ENCODE results near the gene IFITM1. TPM values are rescaled to one million over a fixed set of nuclear protein-coding genes. Genes with fewer than 3 reads are reported as not detected.

Gene IFITM1
- total RNA-seq, 1 donor from 2014 or later = 128 TPM

DNA sequence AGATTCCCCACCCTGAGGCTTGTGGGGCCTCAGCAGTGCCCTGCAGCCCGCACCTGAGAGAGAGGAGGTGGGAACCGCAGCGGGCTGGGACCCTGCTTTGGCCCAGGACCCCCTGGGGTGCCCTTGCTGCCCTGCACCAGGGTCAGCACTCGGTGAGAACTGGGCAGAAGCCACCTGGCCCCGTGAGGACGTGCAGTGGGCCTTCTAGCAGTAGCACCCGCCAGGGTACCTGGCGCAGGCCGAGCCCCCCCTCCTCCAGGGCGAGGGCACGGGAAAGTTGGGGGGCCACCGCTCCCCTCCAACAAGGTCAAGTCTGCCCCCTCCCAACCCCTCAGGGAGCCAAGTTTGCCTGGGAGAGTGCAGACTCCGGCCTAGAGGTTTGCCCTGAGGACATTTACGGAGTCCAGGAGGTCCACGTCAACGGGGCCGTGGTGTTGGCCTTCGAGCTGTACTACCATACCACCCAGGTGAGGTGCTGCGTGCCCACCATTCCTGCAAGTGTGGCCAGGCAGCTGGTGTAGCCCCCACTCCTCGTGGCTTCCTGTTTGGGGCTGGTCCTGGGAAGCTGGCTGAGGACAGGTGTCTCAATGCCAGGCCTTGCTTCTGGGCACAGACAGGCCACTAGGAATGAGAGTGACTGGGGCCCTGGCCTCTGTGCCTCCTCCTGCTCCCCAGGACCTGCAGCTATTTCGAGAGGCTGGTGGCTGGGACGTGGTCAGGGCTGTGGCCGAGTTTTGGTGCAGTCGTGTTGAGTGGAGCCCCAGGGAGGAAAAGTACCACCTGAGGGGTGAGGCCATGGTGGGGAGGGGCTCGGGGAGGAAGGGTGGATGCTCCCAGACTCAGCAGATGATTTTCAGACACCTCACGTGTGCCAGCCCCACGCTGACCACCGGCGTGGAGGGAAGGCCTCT, 21.4 kb upstream of the IFITM1 start:
- Histone ChIP-seq H3K4me3 (no peak overlapping the region), H3K27me3 (ENCODE audit: low read depth) (no peaks in the 10 kb centered on the region), H3K9me3 (no peaks in the 10 kb centered on the region), H3K4me1 (peaks cover 26% of the 10 kb centered on the region), H3K36me3 (peaks cover 22% of the 10 kb centered on the region), H3K27ac (no peak overlapping the region)
- TF ChIP-seq, protein P1, sequence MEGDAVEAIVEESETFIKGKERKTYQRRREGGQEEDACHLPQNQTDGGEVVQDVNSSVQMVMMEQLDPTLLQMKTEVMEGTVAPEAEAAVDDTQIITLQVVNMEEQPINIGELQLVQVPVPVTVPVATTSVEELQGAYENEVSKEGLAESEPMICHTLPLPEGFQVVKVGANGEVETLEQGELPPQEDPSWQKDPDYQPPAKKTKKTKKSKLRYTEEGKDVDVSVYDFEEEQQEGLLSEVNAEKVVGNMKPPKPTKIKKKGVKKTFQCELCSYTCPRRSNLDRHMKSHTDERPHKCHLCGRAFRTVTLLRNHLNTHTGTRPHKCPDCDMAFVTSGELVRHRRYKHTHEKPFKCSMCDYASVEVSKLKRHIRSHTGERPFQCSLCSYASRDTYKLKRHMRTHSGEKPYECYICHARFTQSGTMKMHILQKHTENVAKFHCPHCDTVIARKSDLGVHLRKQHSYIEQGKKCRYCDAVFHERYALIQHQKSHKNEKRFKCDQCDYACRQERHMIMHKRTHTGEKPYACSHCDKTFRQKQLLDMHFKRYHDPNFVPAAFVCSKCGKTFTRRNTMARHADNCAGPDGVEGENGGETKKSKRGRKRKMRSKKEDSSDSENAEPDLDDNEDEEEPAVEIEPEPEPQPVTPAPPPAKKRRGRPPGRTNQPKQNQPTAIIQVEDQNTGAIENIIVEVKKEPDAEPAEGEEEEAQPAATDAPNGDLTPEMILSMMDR (IDR thresholded peaks at IDR 0.05) = no peak
- intact Hi-C loops (cut with DNase I) = no loop called here
- no peak for ATAC-seq
- DNase-seq = peak; percentile 44

DNA sequence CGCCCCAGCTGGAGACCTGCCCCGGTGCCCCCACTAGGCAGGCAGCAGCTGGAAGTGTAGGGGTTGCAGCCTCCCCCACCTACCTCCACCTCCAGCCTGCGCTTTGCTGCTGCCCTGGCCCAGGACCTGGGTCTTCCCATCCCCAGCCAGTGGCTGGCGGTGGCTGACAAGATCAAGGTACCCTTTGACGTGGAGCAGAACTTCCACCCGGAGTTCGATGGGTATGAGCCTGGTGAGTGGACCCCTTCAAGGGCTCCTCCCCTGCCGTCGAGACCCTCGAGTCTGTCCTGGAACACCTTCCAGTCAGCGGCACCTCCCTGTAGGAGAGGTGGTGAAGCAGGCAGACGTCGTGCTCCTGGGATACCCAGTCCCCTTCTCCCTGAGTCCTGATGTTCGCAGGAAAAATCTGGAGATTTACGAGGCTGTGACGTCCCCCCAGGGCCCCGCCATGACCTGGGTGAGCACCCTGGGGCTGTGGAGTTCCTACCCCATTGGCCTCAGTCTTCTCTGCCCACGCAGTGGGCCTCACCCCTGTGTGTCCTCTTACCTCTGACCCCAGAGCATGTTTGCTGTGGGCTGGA, 20.5 kb upstream of the IFITM1 start:
- Histone ChIP-seq H3K27ac (no peak overlapping the region), H3K4me3 (no peak overlapping the region), H3K4me1 (peaks cover 19% of the 10 kb centered on the region), H3K9me3 (no peaks in the 10 kb centered on the region), H3K36me3 (peaks cover 22% of the 10 kb centered on the region), H3K27me3 (ENCODE audit: low read depth) (peaks cover 2% of the 10 kb centered on the region)
- ATAC-seq = no peak
- DNase-seq = no peak
- TF ChIP-seq, protein P1 (IDR thresholded peaks at IDR 0.05) = no peak
- intact Hi-C loops (cut with DNase I) = no loop called here

DNA sequence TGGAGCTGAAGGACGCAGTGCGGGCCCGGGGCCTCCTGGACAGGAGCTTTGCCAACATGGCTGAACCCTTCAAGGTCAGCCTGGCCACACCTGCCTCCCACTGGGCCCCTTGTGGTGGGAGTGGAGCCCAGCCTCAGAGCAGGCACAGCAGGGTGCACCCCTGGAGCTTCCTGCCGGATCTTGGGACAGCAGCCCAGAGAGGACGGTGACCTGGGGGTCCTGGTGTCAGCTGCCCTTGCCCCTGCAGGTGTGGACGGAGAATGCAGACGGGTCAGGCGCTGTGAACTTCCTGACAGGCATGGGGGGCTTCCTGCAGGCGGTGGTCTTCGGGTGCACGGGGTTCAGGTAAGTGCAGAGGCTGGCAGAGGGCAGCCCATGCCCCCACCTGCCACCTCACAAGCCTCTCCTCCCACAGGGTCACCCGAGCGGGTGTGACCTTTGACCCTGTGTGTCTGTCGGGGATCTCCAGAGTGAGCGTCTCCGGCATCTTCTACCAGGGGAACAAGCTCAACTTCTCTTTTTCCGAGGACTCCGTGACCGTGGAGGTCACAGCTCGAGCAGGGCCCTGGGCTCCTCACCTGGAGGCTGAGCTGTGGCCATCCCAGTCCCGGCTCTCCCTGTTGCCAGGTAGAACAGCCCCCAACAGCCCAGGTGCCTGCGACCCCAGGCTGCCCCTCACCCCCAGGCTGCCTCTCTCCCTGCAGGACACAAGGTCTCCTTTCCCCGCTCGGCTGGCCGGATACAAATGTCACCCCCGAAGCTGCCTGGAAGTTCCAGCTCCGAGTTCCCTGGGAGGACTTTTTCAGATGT, 19.8 kb upstream of the IFITM1 start:
- TF ChIP-seq, protein P1 (IDR thresholded peaks at IDR 0.05) = no peak
- DNase-seq (no peak), ATAC-seq (no peak)
- Histone ChIP-seq H3K27ac (no peak overlapping the region), H3K4me3 (no peak overlapping the region), H3K9me3 (no peaks in the 10 kb centered on the region), H3K4me1 (peaks cover 19% of the 10 kb centered on the region), H3K36me3 (peaks cover 22% of the 10 kb centered on the region), H3K27me3 (ENCODE audit: low read depth) (peaks cover 4% of the 10 kb centered on the region)
- intact Hi-C loops (cut with DNase I) = no loop called here

GRCh38 chr11:294780-295179, 19.1 kb upstream of the IFITM1 start:
- Histone ChIP-seq H3K4me3 (no peak overlapping the region), H3K9me3 (no peaks in the 10 kb centered on the region), H3K27me3 (ENCODE audit: low read depth) (peaks cover 11% of the 10 kb centered on the region), H3K36me3 (peaks cover 22% of the 10 kb centered on the region), H3K27ac (no peak overlapping the region), H3K4me1 (peaks cover 14% of the 10 kb centered on the region)
- TF ChIP-seq, protein P1 (IDR thresholded peaks at IDR 0.05) = no peak
- DNase-seq = no peak
- intact Hi-C loops (cut with DNase I) = no loop called here
- ATAC-seq = no peak

DNA sequence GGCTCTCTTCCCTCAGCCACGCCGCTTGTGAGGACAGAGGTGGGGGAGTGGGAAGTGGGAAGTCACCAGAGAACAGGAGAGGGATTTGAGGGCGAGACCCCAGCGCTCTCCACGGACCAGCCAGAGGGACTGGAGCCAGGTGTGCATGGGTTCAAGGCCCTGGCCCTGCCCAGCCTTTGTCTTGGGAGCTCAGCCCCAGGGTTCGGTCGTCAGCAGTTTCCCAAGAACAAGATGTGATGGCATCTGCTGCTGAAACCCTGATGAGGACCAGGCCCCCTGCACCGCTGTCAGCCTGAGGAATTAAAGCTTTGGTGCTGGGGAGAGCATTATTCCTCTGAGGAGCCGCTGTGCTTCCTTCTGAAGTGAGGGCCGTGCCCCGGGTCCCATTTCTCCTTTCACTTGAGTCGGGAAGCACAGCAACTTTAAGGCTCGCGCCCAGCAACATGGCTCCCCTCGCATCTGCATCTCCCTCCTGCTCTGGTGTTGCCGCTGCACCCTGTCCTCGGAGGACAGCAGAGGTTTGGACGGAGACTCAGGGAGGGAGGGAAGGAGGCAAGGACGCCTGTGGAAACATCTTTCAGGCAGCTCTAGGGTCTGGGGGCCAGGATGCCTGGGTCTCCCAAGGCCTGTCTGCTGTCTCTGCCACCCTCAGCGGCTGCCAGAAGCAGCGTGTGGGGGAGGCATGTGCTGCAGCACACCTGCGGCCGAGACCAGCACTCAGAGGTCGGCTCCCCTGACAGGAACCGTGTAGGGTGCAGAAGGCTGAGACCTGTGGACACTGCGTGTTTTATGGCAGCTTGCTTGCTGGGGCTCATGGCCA, 18.3 kb upstream of the IFITM1 start:
- H3K27ac ChIP-seq = no peak overlapping the region
- no peak overlapping the region for H3K4me3 ChIP-seq
- no peaks in the 10 kb centered on the region for H3K9me3 ChIP-seq
- DNase-seq (peak; percentile 43), ATAC-seq (no peak)
- peaks cover 19% of the 10 kb centered on the region for H3K27me3 ChIP-seq (ENCODE audit: low read depth)
- TF ChIP-seq, protein P1 (IDR thresholded peaks at IDR 0.05) = no peak
- intact Hi-C loops (cut with DNase I) = no loop called here
- H3K36me3 ChIP-seq = peaks cover 22% of the 10 kb centered on the region
- peaks cover 13% of the 10 kb centered on the region for H3K4me1 ChIP-seq
